ENCODE results near the gene CIAO2B. TPM values are rescaled to one million over a fixed set of nuclear protein-coding genes. Genes with fewer than 3 reads are reported as not detected.

The CIAO2B gene
- total RNA-seq, 2 donors from 2014 or later, result 75.3 to 118 TPM

GRCh38 chr16:66913081-66913480 is 21.1 kb downstream of the CIAO2B start:
- Histone ChIP-seq H3K4me1 (peaks cover 0 to 8% of the 10 kb centered on the region in 2 donors), H3K4me3 (no peak overlapping the region), H3K27ac (no peak overlapping the region), H3K9me3 (no peaks in the 10 kb centered on the region), H3K36me3 (no peaks in the 10 kb centered on the region), H3K27me3 (no peaks in the 10 kb centered on the region)
- DNase-seq (ENCODE audit: low spot score), result no peak
- no peak for TF ChIP-seq CTCF (IDR thresholded peaks at IDR 0.05)

DNA sequence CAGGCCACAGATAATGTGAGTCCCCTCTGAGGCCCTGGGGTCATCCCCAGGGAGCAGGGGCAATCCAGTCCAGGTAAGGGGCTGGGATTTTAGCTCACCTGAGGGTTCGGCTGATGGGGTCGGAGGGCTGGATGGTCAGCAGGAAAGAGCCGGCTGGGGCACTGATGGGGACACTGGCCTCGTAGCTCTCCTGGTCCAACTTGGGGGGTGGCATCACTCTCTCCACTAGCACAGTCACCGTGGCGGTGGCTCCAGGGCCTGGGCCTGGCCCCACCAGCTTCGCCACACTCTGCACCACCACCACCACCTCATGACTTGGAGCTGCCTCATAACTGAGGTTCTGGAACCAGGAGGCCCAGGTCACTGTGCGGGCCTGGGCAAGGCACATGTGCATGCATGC is 22.4 kb downstream of the CIAO2B start:
- no peaks in the 10 kb centered on the region for H3K27me3 ChIP-seq
- no peaks in the 10 kb centered on the region for H3K9me3 ChIP-seq
- DNase-seq (ENCODE audit: low spot score), result no peak
- H3K36me3 ChIP-seq, result no peaks in the 10 kb centered on the region
- TF ChIP-seq CTCF (IDR thresholded peaks at IDR 0.05), result no peak
- no peak overlapping the region for H3K4me3 ChIP-seq
- H3K4me1 ChIP-seq, result peaks cover 0 to 21% of the 10 kb centered on the region in 2 donors
- no peak overlapping the region for H3K27ac ChIP-seq

- DNase-seq (ENCODE audit: low spot score), result no peak
- Histone ChIP-seq H3K4me3 (no peak overlapping the region), H3K27ac (peak overlapping the region; percentile 14 to 16), H3K36me3 (no peaks in the 10 kb centered on the region), H3K27me3 (no peaks in the 10 kb centered on the region), H3K4me1 (peaks cover 0 to 28% of the 10 kb centered on the region in 2 donors), H3K9me3 (no peaks in the 10 kb centered on the region)
- no peak for TF ChIP-seq CTCF (IDR thresholded peaks at IDR 0.05)
Observed at GRCh38 chr16:66911112-66911511, 23.1 kb downstream of the CIAO2B start.

- TF ChIP-seq CTCF (IDR thresholded peaks at IDR 0.05), result no peak
- H3K4me3 ChIP-seq, result no peak overlapping the region
- no peaks in the 10 kb centered on the region for H3K9me3 ChIP-seq
- H3K27ac ChIP-seq, result peak overlapping the region in 1 of 2 donors; percentile 14
- no peaks in the 10 kb centered on the region for H3K36me3 ChIP-seq
- DNase-seq (ENCODE audit: low spot score), result no peak
- peaks cover 0 to 35% of the 10 kb centered on the region in 2 donors for H3K4me1 ChIP-seq
- H3K27me3 ChIP-seq, result no peaks in the 10 kb centered on the region
Observed at GRCh38 chr16:66910175-66910940, 23.8 kb downstream of the CIAO2B start.

- no peaks in the 10 kb centered on the region for H3K27me3 ChIP-seq
- no peak overlapping the region for H3K27ac ChIP-seq
- TF ChIP-seq CTCF (IDR thresholded peaks at IDR 0.05), result no peak
- peaks cover 0 to 49% of the 10 kb centered on the region in 2 donors for H3K4me1 ChIP-seq
- no peak for DNase-seq (ENCODE audit: low spot score)
- no peaks in the 10 kb centered on the region for H3K36me3 ChIP-seq
- no peak overlapping the region for H3K4me3 ChIP-seq
- H3K9me3 ChIP-seq, result no peaks in the 10 kb centered on the region
Observed at GRCh38 chr16:66908762-66909559, 25.2 kb downstream of the CIAO2B start.
